CD4-positive, alpha-beta memory T cell (primary cell): ENCODE results near the gene HMG20A. TPM values are rescaled to one million over a fixed set of nuclear protein-coding genes. Genes with fewer than 3 reads are reported as not detected.

Source experiments
- CTCF ChIA-PET: fragments of 350-600 bp; sonication (Branson Sonifier 250); formaldehyde crosslinking; loops from one replicate; lab custom pipeline; 2021; ENCODE audit warnings: inconsistent platforms; ENCODE audit not compliant: partially characterized antibody; lab: Charles Lee
- POLR2A ChIA-PET: fragments of 350-600 bp; sonication (Branson Sonifier 250); formaldehyde crosslinking; loops from one replicate; lab custom pipeline; 2021; ENCODE audit not compliant: partially characterized antibody; lab: Charles Lee
- DNase-seq, 5 donors: peaks; one replicate each; pipeline versions ENCODE4 v3.0.0 to v3.0.0-alpha.2; 2020 to 2022; ENCODE audit warnings: mixed read lengths in 1 of 5
- H3K27ac ChIP-seq: one replicate; pipeline ENCODE4 v1.7.0; 2013; ENCODE audit warnings: low read depth, low read length
- H3K27me3 ChIP-seq: 2 replicates; pipeline ENCODE4 v1.7.0; 2013; ENCODE audit warnings: mild to moderate bottlenecking, low read length, moderate library complexity; ENCODE audit not compliant: insufficient read depth
- H3K36me3 ChIP-seq: 2 replicates; pipeline ENCODE4 v1.7.0; 2013; ENCODE audit warnings: mild to moderate bottlenecking, low read length, moderate library complexity; ENCODE audit not compliant: insufficient read depth
- H3K4me1 ChIP-seq: 2 replicates; pipeline ENCODE4 v1.7.0; 2013; ENCODE audit warnings: mild to moderate bottlenecking, low read length, moderate library complexity; ENCODE audit not compliant: insufficient read depth
- H3K4me3 ChIP-seq, 2 donors: one replicate each; pipeline ENCODE4 v1.7.0; 2013; ENCODE audit warnings: low read length in 2 of 2, mild to moderate bottlenecking in 1 of 2
- H3K9me3 ChIP-seq, 2 donors: one replicate each; pipeline ENCODE4 v1.7.0; 2013; ENCODE audit warnings: low read length in 2 of 2, control low read depth in 1 of 2; ENCODE audit not compliant: control insufficient read depth in 1 of 2
- H3K27ac Mint-ChIP-seq, 7 donors: one replicate each; pipeline ENCODE4 v1.8.0; 2020 to 2021; ENCODE audit warnings: mixed read lengths in 7 of 7, mild to moderate bottlenecking in 6 of 7, inconsistent platforms in 3 of 7, moderate library complexity in 3 of 7
- H3K27me3 Mint-ChIP-seq, 2 donors: one replicate each; pipeline ENCODE4 v1.8.0; 2020 to 2021; ENCODE audit warnings: mixed read lengths in 2 of 2
- H3K36me3 Mint-ChIP-seq, 2 donors: one replicate each; pipeline ENCODE4 v1.8.0; 2020 to 2021; ENCODE audit warnings: mixed read lengths in 2 of 2, inconsistent platforms in 1 of 2, mild to moderate bottlenecking in 1 of 2
- H3K4me1 Mint-ChIP-seq, 4 donors: one replicate each; pipeline ENCODE4 v1.8.0; 2020 to 2021; ENCODE audit warnings: mixed read lengths in 4 of 4, mild to moderate bottlenecking in 1 of 4
- H3K4me3 Mint-ChIP-seq, 8 donors: one replicate each; pipeline ENCODE4 v1.8.0; 2020 to 2021; ENCODE audit warnings: mixed read lengths in 8 of 8, mild to moderate bottlenecking in 7 of 8, moderate library complexity in 6 of 8, inconsistent platforms in 3 of 8
- H3K9me3 Mint-ChIP-seq, 8 donors: one replicate each; pipeline ENCODE4 v1.8.0; 2020 to 2021; ENCODE audit warnings: mixed read lengths in 8 of 8, mild to moderate bottlenecking in 5 of 8, inconsistent platforms in 3 of 8, moderate library complexity in 1 of 8
- intact Hi-C: fragments of 100-400 bp; cut with micrococcal nuclease; formaldehyde crosslinking; loops from one replicate; pipeline ENCODE4 v1.15.1; 2023
- polyA plus RNA-seq, 2 donors: library from polyadenylated mRNA; unstranded; fragments of 300-500 nt; fragmentation: Illumina TruSeq; gene quantifications; one replicate each; pipeline ENCODE4 v1.2.3, GENCODE V29; 2021
- total RNA-seq, 2 experiments: library from RNA; stranded (reverse); gene quantifications; one replicate each; pipeline ENCODE4 v1.2.3, GENCODE V29; 2021

Gene HMG20A
- total and polyA plus RNA-seq, 4 experiments from 2014 or later = 29.7 to 49.6 (median 42.1) TPM

DNA sequence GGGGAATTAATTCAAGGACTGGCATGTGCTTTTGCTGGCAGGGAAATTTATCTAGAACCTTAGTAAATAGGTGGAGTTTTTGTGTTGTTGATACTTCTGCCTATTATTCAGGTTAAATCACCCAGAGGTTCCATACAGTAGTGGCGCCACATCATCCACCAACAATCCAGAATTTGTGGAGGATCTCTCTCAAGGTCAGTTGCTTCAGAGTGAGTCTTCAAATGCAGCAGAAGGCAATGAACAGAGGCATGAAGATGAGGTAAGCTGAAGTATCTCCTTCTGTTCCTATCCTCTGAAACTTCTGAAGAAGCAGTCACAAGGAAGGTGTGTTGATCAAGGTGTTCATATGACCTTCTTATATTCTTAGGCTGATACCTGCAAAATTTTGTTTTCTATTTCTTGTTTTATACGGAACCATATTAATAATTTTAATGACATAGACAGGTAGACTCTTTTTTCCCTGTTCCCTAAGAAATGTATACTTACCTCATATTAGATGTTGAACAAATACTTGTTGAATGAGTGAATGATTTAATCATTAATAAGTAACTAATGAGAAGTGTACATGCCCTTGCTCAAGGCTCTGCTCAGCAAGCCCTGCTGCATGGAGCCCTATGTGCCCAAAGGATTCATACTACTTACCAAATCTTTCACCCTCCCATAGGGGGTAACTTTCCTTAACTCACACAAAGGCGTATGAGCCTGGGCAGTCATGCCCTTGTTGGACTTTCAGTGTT, 43.6 kb downstream of the HMG20A start:
- DNase-seq = no peak
- Histone ChIP-seq H3K9me3 (no peaks in the 10 kb centered on the region), H3K27me3 (no peaks in the 10 kb centered on the region), H3K4me3 (no peak overlapping the region), H3K4me1 (no peaks in the 10 kb centered on the region), H3K27ac (no peak overlapping the region), H3K36me3 (peaks cover 22% of the 10 kb centered on the region)
- Mint-ChIP-seq H3K27ac (peak overlapping the region in 2 of 7 donors; percentile 13 to 42), H3K27me3 (no peaks in the 10 kb centered on the region), H3K9me3 (no peaks in the 10 kb centered on the region), H3K4me1 (peaks cover 0 to 7% (median under 1%) of the 10 kb centered on the region in 4 donors), H3K36me3 (peaks cover 38 to 51% of the 10 kb centered on the region in 2 donors), H3K4me3 (no peak overlapping the region)
- ChIA-PET CTCF (no interaction called here), POLR2A (no interaction called here)
- intact Hi-C loops = no loop called here

GRCh38 chr15:77466521-77466920, 45.8 kb downstream of the HMG20A start:
- no peaks in the 10 kb centered on the region for H3K4me1 Mint-ChIP-seq
- POLR2A ChIA-PET = no interaction called here
- no peaks in the 10 kb centered on the region for H3K9me3 Mint-ChIP-seq
- H3K27me3 Mint-ChIP-seq = no peaks in the 10 kb centered on the region
- H3K27ac Mint-ChIP-seq = no peak overlapping the region
- Histone ChIP-seq H3K27ac (no peak overlapping the region), H3K9me3 (no peaks in the 10 kb centered on the region), H3K4me3 (no peak overlapping the region), H3K27me3 (no peaks in the 10 kb centered on the region), H3K4me1 (no peaks in the 10 kb centered on the region), H3K36me3 (peaks cover 22% of the 10 kb centered on the region)
- no peak overlapping the region for H3K4me3 Mint-ChIP-seq
- CTCF ChIA-PET = no interaction called here
- intact Hi-C loops = no loop called here
- H3K36me3 Mint-ChIP-seq = peaks cover 28 to 49% of the 10 kb centered on the region in 2 donors
- no peak for DNase-seq

DNA sequence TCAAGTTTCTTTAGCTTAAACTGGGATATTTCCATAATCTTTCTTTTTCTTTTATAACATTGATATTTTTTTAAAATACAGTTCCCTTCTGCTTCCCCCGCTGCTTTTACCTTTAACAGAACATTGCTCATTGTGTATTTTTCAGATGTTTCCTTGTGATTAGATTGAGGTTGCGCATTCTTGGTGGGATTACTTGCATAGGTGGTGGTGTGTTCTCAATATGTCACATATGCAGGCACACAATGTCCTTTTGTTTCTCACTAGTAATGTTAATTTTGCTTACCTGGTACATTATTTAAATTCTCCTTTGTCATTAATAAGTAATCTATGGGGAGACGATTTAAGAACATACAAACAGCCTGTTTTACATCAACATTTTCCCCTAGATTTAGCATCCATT, 48.2 kb downstream of the HMG20A start:
- Histone ChIP-seq H3K9me3 (no peaks in the 10 kb centered on the region), H3K36me3 (peaks cover 30% of the 10 kb centered on the region), H3K27me3 (no peaks in the 10 kb centered on the region), H3K4me1 (no peaks in the 10 kb centered on the region), H3K4me3 (no peak overlapping the region), H3K27ac (no peak overlapping the region)
- Mint-ChIP-seq H3K27me3 (no peaks in the 10 kb centered on the region), H3K4me3 (no peak overlapping the region), H3K36me3 (peaks cover 41 to 63% of the 10 kb centered on the region in 2 donors), H3K9me3 (no peaks in the 10 kb centered on the region), H3K4me1 (no peaks in the 10 kb centered on the region), H3K27ac (no peak overlapping the region)
- intact Hi-C loops = no loop called here
- ChIA-PET POLR2A (no interaction called here), CTCF (no interaction called here)
- DNase-seq = no peak

DNA sequence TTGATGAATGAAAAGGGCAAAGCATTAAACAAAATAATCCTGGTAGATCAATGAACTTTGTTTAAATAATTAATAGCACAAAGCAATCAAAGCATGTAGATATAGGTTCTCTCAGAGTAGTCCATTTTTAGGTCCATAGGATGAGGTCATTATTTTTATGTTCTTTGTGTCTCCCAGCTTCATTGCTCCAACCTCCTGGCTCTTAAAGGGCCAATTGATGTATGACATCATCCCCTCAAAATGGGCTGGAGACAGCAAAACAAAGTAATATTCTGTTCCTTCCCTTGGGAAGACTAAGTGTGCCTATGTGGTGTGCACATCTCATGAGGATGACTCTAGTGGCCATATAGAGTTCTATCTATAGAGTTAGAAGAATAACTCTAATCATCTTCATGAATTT, 49.5 kb downstream of the HMG20A start:
- Mint-ChIP-seq H3K27ac (peak overlapping the region in 1 of 7 donors; percentile 66), H3K27me3 (no peaks in the 10 kb centered on the region), H3K9me3 (no peaks in the 10 kb centered on the region), H3K36me3 (peaks cover 48 to 66% of the 10 kb centered on the region in 2 donors), H3K4me3 (no peak overlapping the region), H3K4me1 (no peaks in the 10 kb centered on the region)
- H3K27me3 ChIP-seq = no peaks in the 10 kb centered on the region
- H3K9me3 ChIP-seq = no peaks in the 10 kb centered on the region
- POLR2A ChIA-PET = no interaction called here
- CTCF ChIA-PET = no interaction called here
- DNase-seq = no peak
- intact Hi-C loops = no loop called here
- H3K4me3 ChIP-seq = no peak overlapping the region
- H3K36me3 ChIP-seq = peaks cover 26% of the 10 kb centered on the region
- H3K27ac ChIP-seq = no peak overlapping the region
- no peaks in the 10 kb centered on the region for H3K4me1 ChIP-seq

DNA sequence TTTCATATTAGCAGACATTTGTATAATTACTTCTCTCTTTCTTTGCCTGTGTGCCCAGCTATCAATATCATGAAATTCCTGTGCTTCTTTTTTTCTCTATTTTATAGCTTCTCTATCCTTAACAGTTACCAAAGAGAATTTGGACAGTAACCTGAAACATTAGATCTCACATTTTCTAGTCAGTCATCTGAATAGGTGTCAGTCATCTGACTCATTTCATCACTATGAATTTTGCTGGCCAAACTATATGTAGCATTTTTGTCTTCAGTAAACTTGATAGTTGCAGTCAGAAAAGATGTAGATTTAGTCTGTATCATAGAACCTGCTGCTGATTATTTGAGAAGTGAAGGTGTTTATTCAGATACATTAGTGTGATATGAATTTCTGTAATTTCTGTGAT, 52.6 kb downstream of the HMG20A start:
- ChIA-PET CTCF (no interaction called here), POLR2A (no interaction called here)
- Histone ChIP-seq H3K36me3 (peaks cover 21% of the 10 kb centered on the region), H3K4me3 (no peak overlapping the region), H3K4me1 (no peaks in the 10 kb centered on the region), H3K9me3 (no peaks in the 10 kb centered on the region), H3K27me3 (no peaks in the 10 kb centered on the region), H3K27ac (no peak overlapping the region)
- H3K27me3 Mint-ChIP-seq = no peaks in the 10 kb centered on the region
- H3K4me3 Mint-ChIP-seq = no peak overlapping the region
- intact Hi-C loops = no loop called here
- H3K27ac Mint-ChIP-seq = peak overlapping the region in 2 of 7 donors; percentile 34 to 38
- no peak for DNase-seq
- peaks cover 0 to 1% (median 0%) of the 10 kb centered on the region in 4 donors for H3K4me1 Mint-ChIP-seq
- no peaks in the 10 kb centered on the region for H3K9me3 Mint-ChIP-seq
- H3K36me3 Mint-ChIP-seq = peaks cover 57 to 67% of the 10 kb centered on the region in 2 donors

- Mint-ChIP-seq H3K27me3 (no peaks in the 10 kb centered on the region), H3K27ac (peak overlapping the region in 1 of 7 donors; percentile 72), H3K4me3 (no peak overlapping the region), H3K36me3 (peaks cover 54 to 67% of the 10 kb centered on the region in 2 donors), H3K9me3 (no peaks in the 10 kb centered on the region), H3K4me1 (peaks cover 0 to 3% (median 0%) of the 10 kb centered on the region in 4 donors)
- H3K27me3 ChIP-seq = no peaks in the 10 kb centered on the region
- ChIA-PET CTCF (interaction anchor here (1.0 kb wide), 1 partner anchor 17 kb away, joined by 3 read pairs; no protein-coding TSS in a partner anchor), POLR2A (no interaction called here)
- no peaks in the 10 kb centered on the region for H3K9me3 ChIP-seq
- H3K4me1 ChIP-seq = no peaks in the 10 kb centered on the region
- no peak overlapping the region for H3K27ac ChIP-seq
- no peak for DNase-seq
- H3K36me3 ChIP-seq = peaks cover 30% of the 10 kb centered on the region
- intact Hi-C loops = no loop called here
- H3K4me3 ChIP-seq = no peak overlapping the region
Measured at GRCh38 chr15:77474310-77474988, 53.8 kb downstream of the HMG20A start.

DNA sequence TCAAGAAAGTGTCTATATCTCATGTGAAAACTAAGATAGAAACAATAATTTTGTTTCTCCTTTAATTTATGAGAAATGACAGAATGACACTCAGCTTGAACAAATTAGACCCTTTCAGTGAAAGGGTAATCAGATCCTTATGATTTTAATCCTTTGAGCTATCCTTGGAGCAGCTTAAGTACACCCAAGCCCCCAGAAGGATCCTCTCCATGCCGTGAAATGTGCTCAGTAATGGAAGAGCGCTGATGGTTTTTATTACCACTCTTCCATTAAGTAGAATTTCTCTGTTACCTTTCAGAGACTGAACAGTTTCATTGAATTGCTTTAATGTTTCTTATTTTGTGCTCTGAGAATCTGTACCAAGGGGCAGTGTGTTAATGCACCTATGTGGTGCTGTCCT, 54.3 kb downstream of the HMG20A start:
- peaks cover 36% of the 10 kb centered on the region for H3K36me3 ChIP-seq
- no peak overlapping the region for H3K27ac Mint-ChIP-seq
- H3K27me3 Mint-ChIP-seq = no peaks in the 10 kb centered on the region
- no peak for DNase-seq
- H3K4me1 Mint-ChIP-seq = peaks cover 0 to 3% (median 0%) of the 10 kb centered on the region in 4 donors
- H3K4me1 ChIP-seq = no peaks in the 10 kb centered on the region
- H3K9me3 ChIP-seq = no peaks in the 10 kb centered on the region
- ChIA-PET POLR2A (no interaction called here), CTCF (interaction anchor here (1.0 kb wide), 1 partner anchor 17 kb away, joined by 3 read pairs; no protein-coding TSS in a partner anchor)
- H3K4me3 Mint-ChIP-seq = no peak overlapping the region
- no peaks in the 10 kb centered on the region for H3K27me3 ChIP-seq
- intact Hi-C loops = no loop called here
- peaks cover 56 to 70% of the 10 kb centered on the region in 2 donors for H3K36me3 Mint-ChIP-seq
- H3K4me3 ChIP-seq = no peak overlapping the region
- H3K27ac ChIP-seq = no peak overlapping the region
- no peaks in the 10 kb centered on the region for H3K9me3 Mint-ChIP-seq
